Naive thymus-derived CD4-positive, alpha-beta T cell (primary cell): Measurements from ENCODE around the gene ISYNA1. TPM values are rescaled to one million over a fixed set of nuclear protein-coding genes. Genes with fewer than 3 reads are reported as not detected.
A peak's percentile ranks its signal among the peaks of the same experiment; 100 is the strongest.

Experiments used
- ATAC-seq: fragments of 150-1000 bp; cut with Tn5 transposase; 2 replicates; pipeline ENCODE4 v1.10.0; 2021; ENCODE audit warnings: mild to moderate bottlenecking, moderate library complexity
- CTCF ChIA-PET: fragments of 350-600 bp; sonication (Branson Sonifier 250); formaldehyde crosslinking; loops from one replicate; lab custom pipeline; 2021; ENCODE audit warnings: antibody characterized with exemption; lab: Charles Lee
- POLR2A ChIA-PET: fragments of 350-600 bp; sonication (Branson Sonifier 250); formaldehyde crosslinking; loops from one replicate; lab custom pipeline; 2021; ENCODE audit warnings: antibody characterized with exemption, inconsistent platforms; lab: Charles Lee
- DNase-seq, 9 donors: peaks; one replicate each; pipeline versions ENCODE4 v3.0.0 to v3.0.0-alpha.2; 2020 to 2022; ENCODE audit warnings: mixed read lengths in 1 of 9
- H3K27ac ChIP-seq: one replicate; pipeline ENCODE4 v1.7.0; 2013; ENCODE audit warnings: mild to moderate bottlenecking, low read depth, low read length, moderate library complexity
- H3K27me3 ChIP-seq, 2 donors: one replicate each; pipeline ENCODE4 v1.7.0; 2013; ENCODE audit warnings: low read length in 2 of 2, mild to moderate bottlenecking in 2 of 2, moderate library complexity in 2 of 2; ENCODE audit not compliant: control insufficient read depth in 2 of 2, insufficient read depth in 2 of 2
- H3K36me3 ChIP-seq, 3 experiments: 1 replicate in 2 of 3; 2 replicates in 1 of 3; pipeline ENCODE4 v1.7.0; 2013; ENCODE audit warnings: low read length in 3 of 3, mild to moderate bottlenecking in 3 of 3, moderate library complexity in 1 of 3; ENCODE audit not compliant: insufficient read depth in 3 of 3, control insufficient read depth in 2 of 3
- H3K4me1 ChIP-seq, 2 donors: one replicate each; pipeline ENCODE4 v1.7.0; 2013; ENCODE audit warnings: low read length in 2 of 2, mild to moderate bottlenecking in 2 of 2, moderate library complexity in 1 of 2; ENCODE audit not compliant: control insufficient read depth in 2 of 2, insufficient read depth in 2 of 2
- H3K4me3 ChIP-seq: 2 replicates; pipeline ENCODE4 v1.7.0; 2013; ENCODE audit warnings: mild to moderate bottlenecking, low read length
- H3K9me3 ChIP-seq, 3 experiments: 1 replicate in 2 of 3; 2 replicates in 1 of 3; pipeline ENCODE4 v1.7.0; 2013; ENCODE audit warnings: low read length in 3 of 3; ENCODE audit not compliant: control insufficient read depth in 2 of 3
- H3K27ac Mint-ChIP-seq, 9 donors: one replicate each; pipeline ENCODE4 v1.8.0; 2020 to 2022; ENCODE audit warnings: mixed read lengths in 9 of 9, mild to moderate bottlenecking in 8 of 9, moderate library complexity in 5 of 9, inconsistent platforms in 2 of 9
- H3K27me3 Mint-ChIP-seq, 5 donors: one replicate each; pipeline ENCODE4 v1.8.0; 2021 to 2022; ENCODE audit warnings: mixed read lengths in 5 of 5, mild to moderate bottlenecking in 1 of 5
- H3K36me3 Mint-ChIP-seq, 5 donors: one replicate each; pipeline ENCODE4 v1.8.0; 2020 to 2022; ENCODE audit warnings: mixed read lengths in 5 of 5, mild to moderate bottlenecking in 3 of 5, inconsistent platforms in 1 of 5
- H3K4me1 Mint-ChIP-seq, 7 donors: one replicate each; pipeline ENCODE4 v1.8.0; 2020 to 2022; ENCODE audit warnings: mixed read lengths in 7 of 7, mild to moderate bottlenecking in 3 of 7, inconsistent platforms in 1 of 7
- H3K4me3 Mint-ChIP-seq, 10 donors: one replicate each; pipeline ENCODE4 v1.8.0; 2020 to 2022; ENCODE audit warnings: mild to moderate bottlenecking in 10 of 10, mixed read lengths in 10 of 10, moderate library complexity in 6 of 10, inconsistent platforms in 2 of 10
- H3K9me3 Mint-ChIP-seq, 11 donors: one replicate each; pipeline ENCODE4 v1.8.0; 2020 to 2022; ENCODE audit warnings: mixed read lengths in 11 of 11, mild to moderate bottlenecking in 4 of 11, inconsistent platforms in 1 of 11, moderate library complexity in 1 of 11
- intact Hi-C, 2 donors: fragments of 100-400 bp; cut with micrococcal nuclease; formaldehyde crosslinking; loops; one replicate each; pipeline ENCODE4 v1.15.1; 2023
- polyA plus RNA-seq, 2 donors: library from polyadenylated mRNA; unstranded; fragments of 300-500 nt; fragmentation: Illumina TruSeq; gene quantifications; one replicate each; pipeline ENCODE4 v1.2.3, GENCODE V29; 2021
- total RNA-seq, 6 experiments: library from RNA in 5 of 6; stranded (reverse) in 5 of 6; gene quantifications; 1 replicate in 5 of 6; 2 replicates in 1 of 6; pipeline ENCODE4 v1.2.3 and lab custom pipeline; 2021 to 2026

ISYNA1 gene
- total and polyA plus RNA-seq, 7 experiments from 2014 or later: 9.5 to 42.5 (median 39.7) TPM

DNA sequence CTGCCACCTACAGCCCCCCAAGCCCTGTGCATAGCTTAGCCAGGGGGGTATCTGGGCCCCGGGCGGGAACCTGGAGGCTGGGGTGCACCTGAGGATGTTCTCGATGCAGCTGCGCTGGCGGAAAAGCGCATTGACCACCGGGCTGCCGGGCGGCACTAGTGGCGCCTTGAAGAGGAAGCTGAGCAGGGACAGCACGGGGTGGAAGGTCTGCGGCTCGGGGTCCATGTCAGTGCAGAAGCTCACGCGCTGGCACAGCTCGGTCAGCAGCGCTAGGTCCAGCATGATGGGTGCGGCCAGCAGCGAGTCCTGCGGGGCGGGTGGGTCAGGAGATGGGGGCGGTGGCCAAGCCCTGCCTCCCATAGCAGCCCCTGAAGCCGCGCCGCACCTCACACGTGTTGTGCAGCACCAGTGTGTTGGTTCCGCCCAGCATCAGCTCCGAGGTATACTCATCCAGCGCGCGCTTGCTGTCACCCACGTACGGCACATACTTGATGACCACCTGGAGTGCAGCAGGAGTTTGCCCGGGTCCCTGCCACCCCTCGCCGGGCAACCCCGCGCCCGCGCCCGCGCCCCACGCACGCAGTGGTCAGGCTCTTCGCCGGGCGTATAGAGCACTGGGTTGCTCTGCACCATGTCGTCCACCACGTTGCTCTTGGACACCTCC, 2.6 kb downstream of the ISYNA1 start:
- H3K27me3 ChIP-seq: no peaks in the 10 kb centered on the region
- Mint-ChIP-seq H3K27ac (no peak overlapping the region), H3K36me3 (peaks cover 0 to 6% (median 0%) of the 10 kb centered on the region in 5 donors), H3K4me1 (peaks cover 0 to 26% (median 21%) of the 10 kb centered on the region in 7 donors), H3K9me3 (no peaks in the 10 kb centered on the region), H3K4me3 (peak overlapping the region in 8 of 10 donors; percentile 50 to 83 (median 71)), H3K27me3 (no peaks in the 10 kb centered on the region)
- H3K4me3 ChIP-seq: no peak overlapping the region
- peaks cover 11 to 18% of the 10 kb centered on the region in 2 donors for H3K4me1 ChIP-seq
- ChIA-PET CTCF (interaction anchor here (0.6 to 1.1 kb wide), 2 partner anchors 16 to 18 kb away, joined by 3 read pairs; partner anchors contain the start of gene SSBP4), POLR2A (interaction anchor here (1.0 to 1.8 kb wide), 4 partner anchors 15 to 85 kb away, joined by 3 to 5 read pairs (median 3); partner anchors contain the start of gene SSBP4)
- H3K36me3 ChIP-seq: no peaks in the 10 kb centered on the region
- H3K27ac ChIP-seq: no peak overlapping the region
- no peaks in the 10 kb centered on the region for H3K9me3 ChIP-seq
- ATAC-seq: no peak
- DNase-seq: no peak
- intact Hi-C loops: loop anchor here in 1 of 2 donors (5.0 kb wide), 1 partner anchor 202 kb away; the partner anchor contains the start of gene KLHL26

DNA sequence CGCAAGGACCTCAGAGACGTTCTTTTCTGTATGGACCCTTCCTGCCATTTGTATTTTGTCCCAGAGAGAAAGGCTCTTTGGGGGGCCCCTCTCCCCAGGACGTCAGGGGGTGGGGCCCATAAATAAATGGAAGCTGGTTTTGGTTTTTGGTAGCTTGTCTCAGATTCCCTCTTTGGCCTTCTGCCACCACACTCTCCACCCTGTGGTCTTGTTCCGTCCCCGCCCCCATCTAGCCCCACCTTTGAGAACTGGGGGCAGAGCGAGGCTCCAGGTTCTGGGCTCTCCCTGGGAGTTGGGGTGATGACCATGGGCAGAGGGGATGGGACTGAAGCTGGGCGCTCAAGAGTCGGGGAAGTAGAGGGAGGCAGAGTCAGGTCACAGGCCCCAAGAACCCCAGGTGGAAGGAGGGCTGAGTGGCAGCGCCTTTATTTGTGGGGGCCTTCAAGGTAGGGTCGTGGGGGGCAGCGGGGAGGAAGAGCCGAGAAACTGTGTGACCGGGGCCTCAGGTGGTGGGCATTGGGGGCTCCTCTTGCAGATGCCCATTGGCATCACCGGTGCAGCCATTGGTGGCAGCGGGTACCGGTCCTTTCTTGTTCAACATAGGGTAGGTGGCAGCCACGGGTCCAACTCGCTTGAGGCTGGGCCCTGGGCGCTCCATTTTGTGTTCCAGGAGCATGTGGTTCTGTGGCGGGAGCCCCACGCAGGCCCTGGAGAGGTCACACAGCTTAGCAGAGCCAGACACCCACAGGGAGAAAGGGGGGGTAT, 3.3 kb downstream of the ISYNA1 start:
- ATAC-seq (no peak), DNase-seq (no peak)
- peaks cover 0 to 29% (median 23%) of the 10 kb centered on the region in 7 donors for H3K4me1 Mint-ChIP-seq
- H3K9me3 Mint-ChIP-seq: no peaks in the 10 kb centered on the region
- H3K4me3 ChIP-seq: no peak overlapping the region
- H3K27ac Mint-ChIP-seq: peak overlapping the region in 5 of 9 donors; percentile 38 to 71 (median 49)
- H3K36me3 ChIP-seq: no peaks in the 10 kb centered on the region
- no peak overlapping the region for H3K27ac ChIP-seq
- no peaks in the 10 kb centered on the region for H3K9me3 ChIP-seq
- no peaks in the 10 kb centered on the region for H3K27me3 ChIP-seq
- H3K36me3 Mint-ChIP-seq: peaks cover 0 to 6% (median 0%) of the 10 kb centered on the region in 5 donors
- POLR2A ChIA-PET: interaction anchor here (1.0 to 1.8 kb wide), 2 partner anchors 16 to 86 kb away, joined by 3 to 5 read pairs; partner anchors contain the start of gene SSBP4
- H3K4me1 ChIP-seq: peaks cover 18 to 25% of the 10 kb centered on the region in 2 donors
- intact Hi-C loops: loop anchor here in 1 of 2 donors (5.0 kb wide), 1 partner anchor 203 kb away; the partner anchor contains the start of gene KLHL26
- H3K27me3 Mint-ChIP-seq: no peaks in the 10 kb centered on the region
- peak overlapping the region; percentile 40 to 83 (median 68) for H3K4me3 Mint-ChIP-seq
- CTCF ChIA-PET: interaction anchor here (0.6 kb wide), 1 partner anchor 19 kb away, joined by 3 read pairs; no protein-coding TSS in a partner anchor

DNA sequence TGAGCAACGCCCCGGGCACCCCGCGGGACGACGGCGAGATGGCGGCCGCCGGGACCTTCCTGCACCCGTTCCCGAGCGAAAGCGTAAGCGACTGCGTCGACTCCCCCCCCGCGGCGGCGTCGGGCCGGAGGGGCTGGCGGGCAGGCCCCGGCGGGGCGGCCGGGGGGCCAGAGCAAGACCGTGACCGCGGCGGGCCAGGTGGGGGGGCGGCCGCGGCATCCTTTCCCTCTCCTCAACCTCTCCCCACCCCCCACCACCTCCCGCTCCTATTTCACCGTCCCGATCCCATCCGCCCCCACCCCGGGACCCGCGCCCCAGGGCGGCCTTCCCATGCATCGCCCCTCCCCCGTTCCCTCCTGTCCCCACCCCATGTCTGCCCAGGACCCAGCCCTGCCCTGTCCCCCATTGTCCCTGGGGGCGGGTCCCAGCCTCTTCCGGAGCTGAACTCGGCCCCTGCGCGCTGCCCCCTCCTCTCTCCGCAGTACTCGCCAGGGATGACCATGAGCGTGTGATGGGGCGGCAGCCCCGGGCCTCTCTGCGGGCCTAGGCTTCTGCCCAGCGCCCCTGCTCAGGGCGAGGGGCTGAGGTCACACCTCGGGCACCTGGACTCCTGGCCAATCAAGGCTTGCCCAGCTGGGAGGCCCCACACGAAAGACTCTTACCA, 4.1 kb downstream of the ISYNA1 start:
- DNase-seq: no peak
- peaks cover 19 to 27% of the 10 kb centered on the region in 2 donors for H3K4me1 ChIP-seq
- H3K27me3 Mint-ChIP-seq: no peaks in the 10 kb centered on the region
- peak overlapping the region; percentile 40 to 83 (median 68) for H3K4me3 Mint-ChIP-seq
- no peak for ATAC-seq
- intact Hi-C loops: no loop called here
- H3K36me3 ChIP-seq: no peaks in the 10 kb centered on the region
- H3K27ac Mint-ChIP-seq: peak overlapping the region in 4 of 9 donors; percentile 29 to 71 (median 38)
- H3K9me3 ChIP-seq: no peaks in the 10 kb centered on the region
- H3K4me1 Mint-ChIP-seq: peaks cover 0 to 30% (median 22%) of the 10 kb centered on the region in 7 donors
- ChIA-PET CTCF (no interaction called here), POLR2A (interaction anchor here (0.5 to 1.8 kb wide), 3 partner anchors 10 to 87 kb away, joined by 3 to 5 read pairs (median 5); partner anchors contain the start of gene SSBP4)
- H3K36me3 Mint-ChIP-seq: peaks cover 0 to 6% (median 0%) of the 10 kb centered on the region in 5 donors
- H3K4me3 ChIP-seq: no peak overlapping the region
- no peaks in the 10 kb centered on the region for H3K9me3 Mint-ChIP-seq
- no peaks in the 10 kb centered on the region for H3K27me3 ChIP-seq
- H3K27ac ChIP-seq: peak overlapping the region; percentile 41

DNA sequence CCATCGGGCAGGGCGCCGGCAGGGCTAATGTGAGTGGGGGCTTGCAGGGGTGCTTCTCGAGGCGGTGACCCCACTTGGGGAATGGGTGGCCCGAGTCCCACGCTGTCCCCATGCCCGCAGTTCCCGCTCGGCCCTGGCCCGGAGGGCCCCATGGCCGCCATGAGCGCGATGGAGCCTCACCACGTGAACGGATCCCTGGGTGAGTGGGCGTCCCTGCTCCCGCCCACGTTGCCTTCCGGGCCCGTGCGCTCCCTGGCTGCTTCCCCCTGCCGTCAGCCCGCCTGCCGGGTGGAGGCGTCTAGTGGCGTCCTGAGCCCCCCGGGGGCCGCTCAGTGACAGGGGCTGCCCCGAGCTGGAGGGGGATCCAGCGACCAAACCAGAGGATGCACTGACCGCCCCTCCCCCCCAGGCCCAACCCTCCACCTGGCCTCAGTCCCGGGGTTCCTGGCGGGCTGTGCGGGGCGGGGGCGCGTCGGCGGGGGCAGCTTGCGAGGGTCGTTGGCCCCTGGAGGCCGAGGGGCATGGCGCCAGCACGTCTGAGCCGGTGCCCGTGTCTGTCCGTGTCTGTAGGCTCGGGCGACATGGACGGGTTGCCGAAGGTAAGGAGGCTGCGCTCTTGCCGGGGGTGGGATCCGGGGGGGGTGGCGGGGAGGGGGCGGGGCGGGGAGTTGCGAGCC, 4.8 kb downstream of the ISYNA1 start:
- intact Hi-C loops: no loop called here
- peak overlapping the region in 9 of 10 donors; percentile 35 to 84 (median 68) for H3K4me3 Mint-ChIP-seq
- peak overlapping the region; percentile 72 for H3K27ac ChIP-seq
- peaks cover 0 to 6% (median 0%) of the 10 kb centered on the region in 5 donors for H3K36me3 Mint-ChIP-seq
- no peaks in the 10 kb centered on the region for H3K27me3 Mint-ChIP-seq
- no peaks in the 10 kb centered on the region for H3K27me3 ChIP-seq
- POLR2A ChIA-PET: interaction anchor here (0.5 to 1.8 kb wide), 3 partner anchors 10 to 88 kb away, joined by 3 to 5 read pairs (median 5); partner anchors contain the start of gene SSBP4
- peak overlapping the region in 1 of 9 donors; percentile 46 for H3K27ac Mint-ChIP-seq
- H3K4me1 Mint-ChIP-seq: peaks cover 0 to 30% (median 22%) of the 10 kb centered on the region in 7 donors
- peaks cover 26 to 27% of the 10 kb centered on the region in 2 donors for H3K4me1 ChIP-seq
- H3K9me3 ChIP-seq: no peaks in the 10 kb centered on the region
- H3K9me3 Mint-ChIP-seq: no peaks in the 10 kb centered on the region
- DNase-seq: peak in 7 of 9 donors; percentile 37 to 55 (median 47)
- CTCF ChIA-PET: no interaction called here
- ATAC-seq: peak; percentile 5
- H3K36me3 ChIP-seq: no peaks in the 10 kb centered on the region
- H3K4me3 ChIP-seq: peak overlapping the region; percentile 48

DNA sequence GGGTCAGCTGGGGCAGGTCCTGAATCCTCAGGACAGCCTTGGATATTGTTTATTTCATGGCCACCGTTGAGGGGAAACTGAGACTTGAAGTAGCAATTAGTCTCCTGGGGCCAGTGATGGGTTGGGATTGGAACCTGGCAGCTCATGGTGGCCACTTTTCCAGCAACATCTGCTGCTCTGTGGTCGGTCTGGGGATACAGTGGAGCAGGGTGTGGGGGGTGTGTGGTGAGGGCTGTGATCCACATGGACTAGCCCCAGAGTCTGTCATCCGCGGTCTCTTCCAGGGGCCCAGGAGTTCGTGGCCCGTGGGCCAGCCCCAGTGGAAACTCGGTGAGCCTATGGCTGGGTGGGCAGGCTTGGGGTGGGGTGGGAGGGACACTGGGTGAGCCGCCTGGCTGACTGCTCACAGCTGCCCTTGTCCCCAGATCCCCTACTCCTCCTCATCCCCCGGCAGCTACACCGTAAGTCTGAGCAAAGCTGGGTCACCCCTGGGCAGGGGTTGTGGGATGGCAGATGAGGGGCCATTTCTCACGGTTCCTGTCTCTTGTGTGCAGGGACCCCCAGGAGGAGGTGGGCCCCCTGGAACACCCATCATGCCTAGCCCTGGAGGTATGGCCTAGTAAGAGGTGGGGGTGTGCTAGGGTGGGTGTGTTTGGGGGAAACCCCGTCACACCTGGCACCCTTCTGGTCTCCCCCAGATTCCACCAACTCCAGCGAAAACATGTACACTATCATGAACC, 5.5 kb downstream of the ISYNA1 start:
- Histone ChIP-seq H3K9me3 (no peaks in the 10 kb centered on the region), H3K27ac (peak overlapping the region; percentile 72), H3K36me3 (no peaks in the 10 kb centered on the region), H3K4me3 (peak overlapping the region; percentile 48), H3K27me3 (no peaks in the 10 kb centered on the region), H3K4me1 (peaks cover 27% of the 10 kb centered on the region in 2 donors)
- Mint-ChIP-seq H3K9me3 (no peaks in the 10 kb centered on the region), H3K27me3 (no peaks in the 10 kb centered on the region), H3K4me3 (peak overlapping the region in 9 of 10 donors; percentile 39 to 84 (median 68)), H3K4me1 (peaks cover 0 to 30% (median 22%) of the 10 kb centered on the region in 7 donors), H3K27ac (peak overlapping the region in 1 of 9 donors; percentile 46), H3K36me3 (peaks cover 0 to 6% (median 0%) of the 10 kb centered on the region in 5 donors)
- POLR2A ChIA-PET: interaction anchor here (1.3 kb wide), 1 partner anchor 11 kb away, joined by 5 read pairs; no protein-coding TSS in a partner anchor
- intact Hi-C loops: no loop called here
- ATAC-seq (no peak), DNase-seq (no peak)
- CTCF ChIA-PET: interaction anchor here (1.3 kb wide), 1 partner anchor 21 kb away, joined by 4 read pairs; no protein-coding TSS in a partner anchor
